ENCODE measurements around the gene MAP3K13.

- TF ChIP-seq MXD4 (CRISPR knock-in tag; IDR thresholded peaks at IDR 0.05; ENCODE audit: borderline replicate concordance): no peak
- TF ChIP-seq TP53 (CRISPR knock-in tag; IDR thresholded peaks at IDR 0.05): no peak
- no peak for TF ChIP-seq ESRRA (CRISPR knock-in tag; IDR thresholded peaks at IDR 0.05; ENCODE audit: borderline replicate concordance)
- TF ChIP-seq CTCF (IDR thresholded peaks at IDR 0.05): no peak
Observed at GRCh38 chr3:185421577-185422232, 58.8 kb downstream of the MAP3K13 start.

Measured in WTC11 (cell line).